Heart right ventricle (tissue), 16 donors: Measurements from ENCODE around the gene ZNRF1. TPM values are rescaled to one million over a fixed set of nuclear protein-coding genes. Genes with fewer than 3 reads are reported as not detected.
"Not testable (repeated sequence)": the region's sequence is repeated elsewhere in the genome, so short reads cannot be mapped to it uniquely, and the experiment has no call there.

Experiments
- ATAC-seq, 8 donors: fragments of 200-7000 bp; cut with Tn5 transposase; one replicate each; pipeline ENCODE4 v1.9.1; 2020; ENCODE audit warnings: mild to moderate bottlenecking in 8 of 8, moderate library complexity in 8 of 8, moderate number of reproducible peaks in 1 of 8
- DNase-seq, 2 donors: peaks; one replicate each; pipeline ENCODE4 v3.0.0-alpha.2; 2020
- H3K27ac ChIP-seq, 10 donors: fragments of 200-600 bp; sonication (generic) in 2 of 10; one replicate each; pipeline versions ENCODE4 v1.5.0 to v1.8.0; 2020 to 2022; ENCODE audit warnings: mild to moderate bottlenecking in 3 of 10
- H3K27me3 ChIP-seq, 7 donors: fragments of 200-600 bp; one replicate each; pipeline ENCODE4 v1.8.0; 2021 to 2022; ENCODE audit warnings: mild to moderate bottlenecking in 2 of 7
- H3K36me3 ChIP-seq, 9 donors: fragments of 200-600 bp; sonication (generic) in 1 of 9; one replicate each; pipeline versions ENCODE4 v1.5.0 to v1.8.0; 2020 to 2022; ENCODE audit warnings: mild to moderate bottlenecking in 2 of 9
- H3K4me1 ChIP-seq, 9 donors: fragments of 200-600 bp; sonication (generic) in 1 of 9; one replicate each; pipeline versions ENCODE4 v1.5.0 to v1.8.0; 2020 to 2022; ENCODE audit warnings: mild to moderate bottlenecking in 4 of 9
- H3K4me3 ChIP-seq, 10 donors: fragments of 200-600 bp; sonication (generic) in 2 of 10; one replicate each; pipeline versions ENCODE4 v1.5.0 to v1.8.0; 2020 to 2022; ENCODE audit warnings: mild to moderate bottlenecking in 7 of 10, moderate library complexity in 2 of 10
- H3K9me3 ChIP-seq, 11 donors: fragments of 200-600 bp in 10 of 11; sonication (generic) in 2 of 11; one replicate each; pipeline versions ENCODE4 v1.5.0 to v1.8.0; 2013 to 2022; ENCODE audit warnings: mild to moderate bottlenecking in 2 of 11, control low read depth in 1 of 11, moderate library complexity in 1 of 11
- CTCF ChIP-seq, 9 donors: fragments of 200-600 bp; sonication (generic) in 2 of 9; IDR thresholded peaks; one replicate each; pipeline versions ENCODE4 v1.5.0 to v1.8.0; 2021 to 2022; ENCODE audit warnings: antibody characterized with exemption in 9 of 9, mild to moderate bottlenecking in 5 of 9, moderate library complexity in 1 of 9
- WGBS, 2 donors: extraction: QIAGEN DNeasy Blood & Tissue Kit; methylation state at CpG; one replicate each; pipeline ENCODE4 v1.1.7; 2013; ENCODE audit warnings: inconsistent platforms in 1 of 2; 5-methylcytosine and 5-hydroxymethylcytosine counted together
- intact Hi-C, 10 donors: fragments of 100-400 bp; cut with DNase I; formaldehyde crosslinking; loops; one replicate each; pipeline versions ENCODE4 v1.11.1 to v1.14.2; 2022
- polyA plus RNA-seq, 2 donors: library from polyadenylated mRNA; stranded (reverse); fragments of 200-250 nt; gene quantifications; one replicate each; pipeline ENCODE4 v1.2.3, GENCODE V29; 2013
- total RNA-seq, 10 donors: library from RNA; stranded (reverse); fragmentation: NEBNext Ultra II Directional in 3 of 10; extraction: Animal tissue kit (Norgen Biotek cat#: 25700) in 3 of 10; gene quantifications; one replicate each; pipeline versions ENCODE4 v1.2.1 to v1.2.4, GENCODE V29; 2021 to 2023
- donor health status: Arrhythmogenic right ventricular cardiomyopathy.
- donor health status: ischemic (EF 13 %, LVEDD 7.1; RV severe dilation, severe dysfunction).
- donor health status: healthy with polysubstance abuse.
- donor health status: DM: no; HTN: yes; CAD: no.
- donor health status: DM: no; HTN: no; CAD: no.
- donor health status: ischemic (EF 25% LVEDD 6.9; RV normal size, moderate dysfunction).
- donor health status: ischemic (EF 25% LVEDD 5.7; RV mildly dilated, moderate dysfunction).
- donor health status: healthy.
- donor health status: DM: yes; HTN: yes; CAD: no.
- donor health status: Ischemic cardiomyopathy.
- donor health status: ischemic (EF 35%, LVEDD 5.7; RV mildly dilated, moderate dysfunction).
- donor health status: nonischemic (EF 11% LVEDD 7.7; RV severe dilation, severe dysfunction).
- donor health status: DM: yes; HTN: yes; CAD: no.
- donor health status: PGD.
- donor health status: ischemic (EF 29% LVEDD 5.4; RV normal size, mild dysfunction).
- donor health status: nonischemic (EF 23%, LVEDD 6.1; RV moderate dilation, normal function).

ZNRF1 gene
- total and polyA plus RNA-seq, 12 donors = 13.1 to 30.8 (median 20.8) TPM

GRCh38 chr16:75121949-75122568 is 123.2 kb downstream of the ZNRF1 start:
- H3K27me3 ChIP-seq = no peaks in the 10 kb centered on the region
- H3K27ac ChIP-seq = no peak overlapping the region
- DNase-seq = no peak
- H3K9me3 ChIP-seq = peaks cover 0 to 31% (median 17%) of the 10 kb centered on the region in 11 donors
- 96 to 97% methylated on average over 6 of the region's 6 CpGs for WGBS, 2 donors
- H3K36me3 ChIP-seq = no peaks in the 10 kb centered on the region
- TF ChIP-seq CTCF (IDR thresholded peaks at IDR 0.05) = no peak
- H3K4me1 ChIP-seq = peaks cover 0 to 1% (median 0%) of the 10 kb centered on the region in 9 donors
- ATAC-seq = no peak
- intact Hi-C loops = no loop called here
- H3K4me3 ChIP-seq = no peak overlapping the region

GRCh38 chr16:75122609-75123008 is 123.8 kb downstream of the ZNRF1 start:
- no peak for TF ChIP-seq CTCF (IDR thresholded peaks at IDR 0.05)
- intact Hi-C loops = no loop called here
- ATAC-seq = no peak
- Histone ChIP-seq H3K4me1 (no peaks in the 10 kb centered on the region), H3K9me3 (peaks cover 0 to 36% (median 17%) of the 10 kb centered on the region in 11 donors), H3K4me3 (no peak overlapping the region), H3K27me3 (no peaks in the 10 kb centered on the region), H3K36me3 (no peaks in the 10 kb centered on the region), H3K27ac (no peak overlapping the region)
- DNase-seq = no peak
- 89 to 94% methylated on average over 1 of the region's 1 CpG for WGBS, 2 donors

GRCh38 chr16:75127713-75128415 is 129.0 kb downstream of the ZNRF1 start:
- TF ChIP-seq CTCF (IDR thresholded peaks at IDR 0.05) = no peak
- no peaks in the 10 kb centered on the region for H3K4me1 ChIP-seq
- 69 to 77% methylated on average over 4 of the region's 4 CpGs for WGBS, 2 donors

DNA sequence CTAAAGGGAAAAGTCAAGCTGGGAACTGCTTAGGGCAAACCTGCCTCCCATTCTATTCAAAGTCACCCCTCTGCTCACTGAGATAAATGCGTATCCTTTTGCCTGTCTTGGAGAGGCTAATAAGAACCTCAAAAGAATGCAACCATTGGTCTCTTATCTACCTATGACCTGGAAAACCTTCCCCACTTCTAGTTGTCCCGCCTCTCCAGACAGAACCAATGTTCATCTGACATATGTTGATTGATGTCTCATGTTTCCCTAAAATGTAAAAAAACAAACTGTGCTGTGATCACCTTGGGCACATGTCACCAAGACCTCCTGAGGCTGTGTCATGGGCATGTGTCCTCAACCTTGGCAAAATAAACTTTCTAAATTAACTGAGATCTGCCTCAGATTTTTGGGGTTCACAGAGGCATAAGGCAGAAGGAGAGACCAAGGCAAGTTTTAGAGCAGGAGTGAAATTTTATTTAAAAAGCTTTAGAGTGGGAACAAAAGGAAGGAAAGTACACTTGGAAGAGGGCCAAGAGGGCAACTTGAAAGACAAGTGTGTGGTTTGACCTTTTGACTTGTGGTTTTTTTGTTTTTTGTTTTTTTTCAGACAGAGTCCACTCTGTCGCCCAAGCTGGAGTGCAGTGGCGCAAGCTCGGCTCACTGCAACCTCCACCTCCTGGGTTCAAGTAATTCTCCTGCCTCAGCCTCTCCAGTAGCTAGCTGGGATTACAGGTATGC is 130.8 kb downstream of the ZNRF1 start:
- H3K36me3 ChIP-seq, ATAC-seq, H3K4me3 ChIP-seq, H3K4me1 ChIP-seq, DNase-seq, H3K27me3 ChIP-seq, H3K27ac ChIP-seq: not testable (repeated sequence)
- peaks cover 0 to 17% (median 5%) of the 10 kb centered on the region in 11 donors for H3K9me3 ChIP-seq
- intact Hi-C loops = loop anchor here in 2 of 10 donors (5.0 to 10.0 kb wide), 2 partner anchors 422 to 425 kb away; partner anchors contain the start of gene MLKL (in 1 of the 2)
- 82 to 83% methylated on average over 5 of the region's 5 CpGs for WGBS, 2 donors

More at GRCh38 chr16:75127713-75128415, 129.0 kb downstream of the ZNRF1 start:
- H3K27me3 ChIP-seq = peaks cover 0 to 9% (median 0%) of the 10 kb centered on the region in 7 donors
- no peaks in the 10 kb centered on the region for H3K36me3 ChIP-seq
- H3K9me3 ChIP-seq = peaks cover 0 to 19% (median 5%) of the 10 kb centered on the region in 11 donors
- H3K4me3 ChIP-seq = no peak overlapping the region
- ATAC-seq = no peak
- DNase-seq = no peak
- intact Hi-C loops = no loop called here
- H3K27ac ChIP-seq = no peak overlapping the region
